Heart left ventricle (tissue), 13 donors: ENCODE data around the gene EBF4.

Experiments
- CTCF ChIP-seq, 12 donors: fragments of 200-600 bp; sonication (generic) in 4 of 12; IDR thresholded peaks; one replicate each; pipeline versions ENCODE4 v1.5.0 to v1.8.0; 2018 to 2022; ENCODE audit warnings: antibody characterized with exemption in 12 of 12, mild to moderate bottlenecking in 5 of 12
- POLR2A ChIP-seq, 2 donors: fragments of 450-650 bp; IDR thresholded peaks; one replicate each; pipeline ENCODE4 v1.6.1; 2017; ENCODE audit warnings: antibody characterized with exemption in 2 of 2, mild to moderate bottlenecking in 2 of 2, moderate library complexity in 2 of 2
- donor health status: ischemic (EF 13 %, LVEDD 7.1; RV severe dilation, severe dysfunction).
- donor health status: DM: no; HTN: yes; CAD: no.
- donor health status: DM: no; HTN: no; CAD: no.
- donor health status: ischemic (EF 25% LVEDD 6.9; RV normal size, moderate dysfunction).
- donor health status: ischemic (EF 25% LVEDD 5.7; RV mildly dilated, moderate dysfunction).
- donor health status: ischemic (EF 35%, LVEDD 5.7; RV mildly dilated, moderate dysfunction).
- donor health status: nonischemic (EF 11% LVEDD 7.7; RV severe dilation, severe dysfunction).
- donor health status: DM: yes; HTN: yes; CAD: no.
- donor health status: PGD.
- donor health status: ischemic (EF 29% LVEDD 5.4; RV normal size, mild dysfunction).
- donor health status: nonischemic (EF 23%, LVEDD 6.1; RV moderate dilation, normal function).

- TF ChIP-seq CTCF (IDR thresholded peaks at IDR 0.05) (no peak), POLR2A (IDR thresholded peaks at IDR 0.05) (no peak)
Observed at GRCh38 chr20:2653556-2654383, 38.8 kb upstream of the EBF4 start.
